ENCODE results near the gene FXYD6. TPM values are rescaled to one million over a fixed set of nuclear protein-coding genes. Genes with fewer than 3 reads are reported as not detected.

Gene FXYD6
- total and polyA plus RNA-seq, 11 donors: 24.6 to 54.0 (median 39.5) TPM

DNA sequence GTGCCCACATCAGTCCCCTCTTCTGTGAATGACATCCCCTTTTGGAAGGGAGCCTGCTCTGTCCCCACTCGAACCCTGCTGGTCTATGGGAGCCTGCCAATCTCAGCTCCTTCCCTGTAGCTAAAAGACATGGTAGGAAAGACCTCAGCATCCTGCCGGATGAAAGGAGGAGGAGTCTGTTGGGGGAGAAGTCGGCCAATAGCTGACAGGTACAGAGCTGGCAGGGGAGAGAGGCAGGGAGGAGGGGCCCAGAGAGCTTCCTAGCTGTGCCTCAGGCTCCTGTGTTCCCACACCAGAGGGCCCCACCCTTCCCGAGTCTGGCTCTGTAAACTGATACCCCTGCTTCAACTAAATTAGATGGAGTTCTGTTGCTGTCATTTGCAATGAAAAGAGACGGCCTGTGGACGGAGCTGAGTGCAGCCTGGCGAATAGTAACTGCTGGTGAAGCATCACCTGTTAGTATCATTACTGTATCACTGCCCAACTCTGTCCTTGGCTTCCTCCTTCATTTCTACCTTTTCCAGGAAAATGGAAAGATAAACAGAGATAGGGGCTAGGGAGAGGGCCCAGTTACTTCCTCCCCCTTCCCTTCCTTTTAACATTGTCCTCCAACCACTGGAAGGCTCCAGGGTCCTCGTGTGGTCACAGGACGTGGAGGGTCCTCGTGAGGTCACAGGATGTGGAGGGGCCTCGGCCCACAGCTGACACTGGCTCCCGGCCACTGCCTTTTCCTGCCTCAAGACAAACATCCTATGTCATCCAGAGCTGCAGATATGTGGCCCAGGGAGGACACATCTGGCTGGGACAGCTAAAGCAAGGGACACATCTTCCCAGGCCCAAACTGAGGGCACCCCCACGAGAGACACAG, 15.1 kb downstream of the FXYD6 start:
- ATAC-seq (peak; percentile 72 to 92 (median 75)), DNase-seq (peak; percentile 72 to 81 (median 77))
- peaks cover 0 to 6% (median 0%) of the 10 kb centered on the region in 9 donors for H3K36me3 ChIP-seq
- intact Hi-C loops (cut with DNase I): loop anchor here in 1 of 10 donors (2.0 kb wide), 1 partner anchor 15 kb away; the partner anchor contains the start of gene FXYD6
- no peaks in the 10 kb centered on the region for H3K27me3 ChIP-seq
- 31 to 45% (median 37%) methylated on average over 13 of the region's 13 CpGs for WGBS, 4 donors
- no peaks in the 10 kb centered on the region for H3K9me3 ChIP-seq
- no peak for TF ChIP-seq CTCF (IDR thresholded peaks at IDR 0.05)
- TF ChIP-seq POLR2A (IDR thresholded peaks at IDR 0.05): peak in 1 of 2 donors; percentile 12
- H3K27ac ChIP-seq: peak overlapping the region; percentile 7 to 95 (median 88)
- H3K4me1 ChIP-seq: peaks cover 9 to 79% (median 54%) of the 10 kb centered on the region in 12 donors
- peak overlapping the region in 6 of 12 donors; percentile 3 to 20 (median 11) for H3K4me3 ChIP-seq

DNA sequence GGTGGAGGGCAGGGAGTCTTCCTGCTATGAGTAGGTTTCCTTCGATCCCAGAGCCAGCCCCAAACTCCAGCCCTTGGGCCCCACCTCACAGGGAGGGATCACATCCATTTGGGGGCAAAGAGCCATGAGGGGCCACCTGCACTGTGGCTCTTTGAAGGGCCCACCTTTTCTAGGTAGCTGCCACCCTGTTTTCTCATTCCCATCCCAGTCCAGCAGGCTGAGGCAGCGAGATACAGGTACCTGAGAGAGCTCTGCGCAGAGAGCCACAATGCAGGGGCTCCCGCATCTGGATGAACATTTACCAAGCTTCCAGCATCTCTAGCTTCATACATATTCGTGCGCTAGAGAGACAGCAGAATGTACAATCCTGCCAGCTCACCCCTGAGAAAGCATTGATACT, 16.3 kb downstream of the FXYD6 start:
- DNase-seq (peak in 1 of 5 donors; percentile 5), ATAC-seq (no peak)
- peaks cover 9 to 86% (median 55%) of the 10 kb centered on the region in 12 donors for H3K4me1 ChIP-seq
- TF ChIP-seq CTCF (IDR thresholded peaks at IDR 0.05): no peak
- no peak for TF ChIP-seq POLR2A (IDR thresholded peaks at IDR 0.05)
- intact Hi-C loops (cut with DNase I): loop anchor here in 1 of 10 donors (2.0 kb wide), 1 partner anchor 17 kb away; the partner anchor contains the start of gene FXYD6
- H3K9me3 ChIP-seq: no peaks in the 10 kb centered on the region
- 73 to 85% (median 79%) methylated on average over 5 to 6 of the region's 6 CpGs for WGBS, 4 donors
- H3K27me3 ChIP-seq: no peaks in the 10 kb centered on the region
- H3K27ac ChIP-seq: peak overlapping the region in 11 of 12 donors; percentile 20 to 93 (median 88)
- H3K36me3 ChIP-seq: peaks cover 0 to 2% (median 0%) of the 10 kb centered on the region in 9 donors
- H3K4me3 ChIP-seq: no peak overlapping the region

DNA sequence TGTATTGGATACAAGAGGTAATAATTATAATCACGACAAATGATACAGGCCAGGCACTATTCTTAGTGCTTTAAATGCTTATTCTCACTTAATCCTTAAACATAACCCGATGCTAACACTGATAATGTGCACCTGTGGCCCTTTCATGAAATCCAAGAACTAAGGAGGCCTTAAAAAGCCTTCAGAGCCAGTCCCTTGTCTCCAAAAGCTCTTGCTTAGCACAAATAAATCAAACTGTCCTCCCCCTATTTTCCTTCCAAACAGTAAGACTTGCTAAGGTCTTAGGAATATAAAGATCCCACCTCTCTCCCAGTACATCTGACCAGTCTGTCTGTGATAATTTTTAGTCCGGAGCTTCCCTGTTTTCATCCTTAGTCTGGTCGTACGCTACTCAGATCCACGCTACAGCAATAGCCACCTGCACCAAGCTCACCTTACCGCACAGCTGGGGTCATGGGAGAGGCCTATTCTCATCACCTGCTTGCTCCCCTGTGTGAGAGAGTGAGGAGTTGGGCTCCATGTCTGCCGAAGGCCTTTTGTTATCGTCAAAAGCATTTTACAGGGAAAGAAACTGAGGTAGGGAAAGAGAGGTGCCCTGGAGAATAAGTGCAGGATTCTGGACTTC, 16.9 kb downstream of the FXYD6 start:
- H3K4me1 ChIP-seq: peaks cover 9 to 92% (median 55%) of the 10 kb centered on the region in 12 donors
- ATAC-seq: no peak
- WGBS, 4 donors: 73 to 80% (median 78%) methylated on average over 9 of the region's 9 CpGs
- no peaks in the 10 kb centered on the region for H3K36me3 ChIP-seq
- intact Hi-C loops (cut with DNase I): loop anchor here in 1 of 10 donors (2.0 kb wide), 1 partner anchor 17 kb away; the partner anchor contains the start of gene FXYD6
- H3K27me3 ChIP-seq: no peaks in the 10 kb centered on the region
- DNase-seq: no peak
- H3K27ac ChIP-seq: peak overlapping the region in 10 of 12 donors; percentile 24 to 93 (median 88)
- H3K4me3 ChIP-seq: no peak overlapping the region
- H3K9me3 ChIP-seq: no peaks in the 10 kb centered on the region
- no peak for TF ChIP-seq POLR2A (IDR thresholded peaks at IDR 0.05)
- no peak for TF ChIP-seq CTCF (IDR thresholded peaks at IDR 0.05)

GRCh38 chr11:117859061-117859460, 17.4 kb downstream of the FXYD6 start:
- H3K9me3 ChIP-seq: no peaks in the 10 kb centered on the region
- DNase-seq (peak in 2 of 5 donors; percentile 2 to 15), ATAC-seq (no peak)
- WGBS, 4 donors: 67 to 78% (median 74%) methylated on average over 6 to 10 of the region's 10 CpGs
- H3K36me3 ChIP-seq: no peaks in the 10 kb centered on the region
- H3K27me3 ChIP-seq: no peaks in the 10 kb centered on the region
- H3K27ac ChIP-seq: peak overlapping the region in 9 of 12 donors; percentile 23 to 93 (median 78)
- intact Hi-C loops (cut with DNase I): no loop called here
- peaks cover 9 to 88% (median 57%) of the 10 kb centered on the region in 12 donors for H3K4me1 ChIP-seq
- H3K4me3 ChIP-seq: no peak overlapping the region
- TF ChIP-seq CTCF (IDR thresholded peaks at IDR 0.05) (no peak), POLR2A (IDR thresholded peaks at IDR 0.05) (no peak)
